GM12878 (cell line): ENCODE measurements around the gene PDE8B. TPM values are rescaled to one million over a fixed set of nuclear protein-coding genes. Genes with fewer than 3 reads are reported as not detected.

Experiments used
- ATAC-seq: fragments of 200-7000 bp; cut with Tn5 transposase; 3 replicates; pipeline ENCODE4 v1.9.1; 2020; ENCODE audit warnings: mild to moderate bottlenecking, moderate library complexity
- BruUV-seq: library from RNA; stranded (reverse); fragments of 400-500 nt; replicated peaks from 2 replicates; lab custom pipeline; 2021; lab: Mats Ljungman, UMichigan
- CTCF ChIA-PET: fragments of 300-600 bp; sonication (Branson Sonifier 250); formaldehyde crosslinking; extraction: SDS; loops from one replicate; lab custom pipeline; 2021; ENCODE audit warnings: inconsistent platforms; lab: Yijun Ruan, JAX
- POLR2A ChIA-PET: fragments of 350-600 bp; formaldehyde crosslinking; extraction: SDS; loops from one replicate; lab custom pipeline; 2021; ENCODE audit warnings: inconsistent platforms; lab: Charles Lee
- RAD21 ChIA-PET: fragments of 300-600 bp; sonication (Branson Sonifier 250); formaldehyde crosslinking; loops from one replicate; lab custom pipeline; 2023; ENCODE audit warnings: antibody characterized with exemption; ENCODE audit not compliant: unreplicated experiment; lab: Charles Lee
- SMC1A ChIA-PET: fragments of 300-600 bp; sonication (Branson Sonifier 250); formaldehyde crosslinking; loops from one replicate; lab custom pipeline; 2023; ENCODE audit not compliant: unreplicated experiment, uncharacterized antibody; lab: Charles Lee
- DNase-seq: peaks from one replicate; pipeline ENCODE4 v3.0.0-alpha.2; 2011; ENCODE audit warnings: low read depth, low spot score
- FAIRE-seq: peaks from 3 replicates; lab custom pipeline; 2011; peaks lifted over from hg19 to GRCh38; lab: Jason Lieb, UNC
- H2AFZ ChIP-seq: 2 replicates; pipeline ENCODE4 v1.6.0; 2011; ENCODE audit warnings: low read depth, low read length, control low read depth; ENCODE audit not compliant: control insufficient read depth
- H3K27ac ChIP-seq: 2 replicates; pipeline ENCODE4 v1.5.1; 2011; ENCODE audit warnings: control low read depth; ENCODE audit not compliant: control insufficient read depth, insufficient read depth
- H3K27me3 ChIP-seq, 2 experiments: replicated peaks in 1 of 2; 2 replicates each; pipeline versions ENCODE4 v1.6.0 to v1.6.1; 2011; ENCODE audit warnings: low read length in 1 of 2; ENCODE audit not compliant: control insufficient read depth in 2 of 2, insufficient read depth in 2 of 2
- H3K36me3 ChIP-seq, 2 experiments: 2 replicates each; pipeline ENCODE4 v1.5.1; 2011; ENCODE audit warnings: low read length in 1 of 2; ENCODE audit not compliant: control insufficient read depth in 2 of 2, insufficient read depth in 2 of 2
- H3K4me1 ChIP-seq: 2 replicates; pipeline ENCODE4 v1.6.1; 2011; ENCODE audit warnings: mild to moderate bottlenecking, low read length, moderate library complexity, mixed read lengths; ENCODE audit not compliant: control insufficient read depth, insufficient read depth
- H3K4me2 ChIP-seq: 2 replicates; pipeline ENCODE4 v1.6.0; 2011; ENCODE audit warnings: control low read depth; ENCODE audit not compliant: control insufficient read depth, insufficient read depth
- H3K4me3 ChIP-seq: fragments of 200-600 bp; sonication (generic); 2 replicates; pipeline ENCODE4 v1.5.1; 2016
- H3K79me2 ChIP-seq: 2 replicates; pipeline ENCODE4 v1.6.0; 2011; ENCODE audit warnings: low read length; ENCODE audit not compliant: control insufficient read depth, insufficient read depth
- H3K9ac ChIP-seq: 2 replicates; pipeline ENCODE4 v1.8.0; 2011; ENCODE audit warnings: low read length, control low read depth, mixed read lengths; ENCODE audit not compliant: control insufficient read depth, insufficient read depth
- H3K9me3 ChIP-seq: replicated peaks from 3 replicates; pipeline ENCODE4 v1.5.1; 2011; ENCODE audit warnings: mild to moderate bottlenecking, low read length; ENCODE audit not compliant: control insufficient read depth, insufficient read depth
- H4K20me1 ChIP-seq: 2 replicates; pipeline ENCODE4 v1.6.0; 2011; ENCODE audit not compliant: control insufficient read depth, insufficient read depth
- CEBPB ChIP-seq, 2 experiments: fragments of 150-350 bp in 1 of 2; IDR thresholded peaks; 2 replicates each; pipeline ENCODE4 v1.6.1; 2012 to 2014; ENCODE audit warnings: low read depth in 2 of 2, low read length in 2 of 2, borderline replicate concordance in 1 of 2, inconsistent platforms in 1 of 2
- E2F8 ChIP-seq: fragments of 450-650 bp; IDR thresholded peaks from 2 replicates; pipeline ENCODE4 v1.6.1; 2018; ENCODE audit warnings: mild to moderate bottlenecking, low read depth, moderate library complexity; ENCODE audit not compliant: partially characterized antibody
- ELK1 ChIP-seq: IDR thresholded peaks from 2 replicates; pipeline ENCODE4 v1.6.1; 2012; ENCODE audit warnings: low read depth, low read length, improper control_type of control experiment
- FOXK2 ChIP-seq: fragments of 450-650 bp; IDR thresholded peaks from 2 replicates; pipeline ENCODE4 v1.6.1; 2017; ENCODE audit warnings: mild to moderate bottlenecking, moderate library complexity
- IRF5 ChIP-seq: fragments of 450-650 bp; IDR thresholded peaks from 2 replicates; pipeline ENCODE4 v1.6.1; 2017; ENCODE audit warnings: borderline replicate concordance
- MYC ChIP-seq: IDR thresholded peaks from 2 replicates; pipeline ENCODE4 v1.6.1; 2011; ENCODE audit warnings: mild to moderate bottlenecking, low read length, moderate library complexity, inconsistent platforms; ENCODE audit not compliant: insufficient read depth, insufficient replicate concordance, insufficient read length, severe bottlenecking
- STAT1 ChIP-seq: fragments of 450-650 bp; conservative IDR thresholded peaks from 2 replicates; pipeline ENCODE4 v1.6.1; 2014; ENCODE audit warnings: antibody characterized with exemption, mild to moderate bottlenecking
- WGBS: methylation state at CpG from one replicate; pipeline ENCODE4 v1.1.6; 2016; ENCODE audit warnings: low lambda C conversion rate; ENCODE audit not compliant: insufficient replicate concordance, insufficient coverage; ENCODE audit errors: missing lambda C conversion rate; 5-methylcytosine and 5-hydroxymethylcytosine counted together
- in situ Hi-C: fragments of 300-500 bp; cut with MboI; formaldehyde crosslinking; loops from 9 replicates; pipeline ENCODE4 v1.14.3; 2018; ENCODE audit warnings: mixed read lengths
- intact Hi-C: fragments of 100-400 bp; cut with micrococcal nuclease; formaldehyde crosslinking; loops from one replicate; pipeline ENCODE4 v1.14.2; 2022; ENCODE audit not compliant: unreplicated experiment
- polyA plus RNA-seq, 11 experiments: library from polyadenylated mRNA; depleted of rRNA in 4 of 11; unstranded in 6 of 11; stranded (reverse) in 5 of 11; fragments of >200 nt; fragmentation: Nextera tagmentation in 4 of 11; fragmentation: Illumina TruSeq in 1 of 11; extraction: Ambion mirVana in 4 of 11; extraction: Trizol in 1 of 11; gene quantifications; 1 replicate in 1 of 11; 2 replicates in 10 of 11; pipeline versions ENCODE4 v1.2.1 to v1.2.3, GENCODE V29; 2011 to 2016; ENCODE audit warnings: inconsistent platforms in 2 of 11, missing spikeins in 2 of 11, low read depth in 1 of 11
- total RNA-seq, 4 experiments: library from RNA; depleted of rRNA in 3 of 4; stranded (reverse); fragments of >200 nt in 3 of 4; fragmentation: Illumina TruSeq in 1 of 4; extraction: Trizol in 1 of 4; gene quantifications; 2 replicates each; pipeline versions ENCODE4 v1.2.1 to v1.2.3, GENCODE V29; 2013 to 2021

Gene PDE8B
- total and polyA plus RNA-seq, 10 of the 15 experiments (the other 5 are each of a cell fraction or from before 2014, with no cell fraction given) = 0.03 to 0.44 (median 0.20) TPM; not detected in 3

GRCh38 chr5:77277759-77278158 lies 67.3 kb downstream of the PDE8B start (continued):
- TF ChIP-seq IRF5 = no peak
- TF ChIP-seq MYC = no peak
- no peak for TF ChIP-seq FOXK2
- no peak for TF ChIP-seq ELK1
- TF ChIP-seq E2F8 = no peak

GRCh38 chr5:77280036-77280435 lies 69.6 kb downstream of the PDE8B start:
- H3K9ac ChIP-seq = no peak overlapping the region
- H3K27ac ChIP-seq = no peak overlapping the region
- CTCF ChIA-PET = no interaction called here
- H2AFZ ChIP-seq = no peak overlapping the region
- H4K20me1 ChIP-seq = no peaks in the 10 kb centered on the region
- POLR2A ChIA-PET = no interaction called here
- no peaks in the 10 kb centered on the region for H3K4me1 ChIP-seq
- RAD21 ChIA-PET = no interaction called here
- no peak for ATAC-seq
- no peak for FAIRE-seq
- H3K4me2 ChIP-seq = no peak overlapping the region
- H3K4me3 ChIP-seq = no peak overlapping the region
- intact Hi-C loops (no loop called here), in situ Hi-C loops (no loop called here)
- SMC1A ChIA-PET = no interaction called here
- no peaks in the 10 kb centered on the region for H3K9me3 ChIP-seq
- no peaks in the 10 kb centered on the region for H3K79me2 ChIP-seq
- no peak for DNase-seq
- no TSS peak for BruUV-seq
- H3K27me3 ChIP-seq = no peaks in the 10 kb centered on the region; a peak in 1 of 4 replicates
- H3K36me3 ChIP-seq = no peaks in the 10 kb centered on the region
- no peak for TF ChIP-seq FOXK2
- no peak for TF ChIP-seq STAT1
- no peak for TF ChIP-seq CEBPB (IDR thresholded peaks at IDR 0.05; ENCODE audit: borderline replicate concordance in 1 of 2, low read depth in 2 of 2, low read length in 2 of 2)
- 33% methylated on average over 3 of the region's 3 CpGs for WGBS
